GM21529 (cell line): ENCODE results near the gene ZBTB46.

Experiments
- ATAC-seq: cut with Tn5 transposase; IDR thresholded peaks from one replicate; pipeline ENCODE4 v1.9.1; 2021; ENCODE audit not compliant: unreplicated experiment

The ZBTB46 gene

GRCh38 chr20:63839620-63840019 is 8.6 kb upstream of the ZBTB46 start:
- no peak for ATAC-seq

DNA sequence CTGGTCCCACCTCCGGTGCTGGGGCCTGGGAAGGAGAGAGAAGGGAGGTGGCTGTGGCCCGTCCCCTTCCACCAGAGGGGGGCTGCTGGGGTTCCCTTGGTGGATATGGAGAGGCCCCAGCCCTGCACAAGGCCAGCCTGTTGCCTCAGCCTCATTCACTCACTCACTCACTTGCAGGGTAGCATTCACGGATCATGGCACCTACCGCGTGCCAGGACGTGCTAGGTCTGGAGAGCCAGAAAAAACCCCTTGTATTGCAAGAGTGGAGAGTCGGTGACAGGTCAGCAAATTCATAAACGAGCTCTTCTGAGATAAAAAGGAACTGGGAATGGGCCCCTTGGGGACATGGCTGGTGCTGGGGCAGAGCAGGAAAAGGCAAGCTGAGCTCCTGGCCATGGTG is 6.4 kb upstream of the ZBTB46 start:
- ATAC-seq, result no peak

DNA sequence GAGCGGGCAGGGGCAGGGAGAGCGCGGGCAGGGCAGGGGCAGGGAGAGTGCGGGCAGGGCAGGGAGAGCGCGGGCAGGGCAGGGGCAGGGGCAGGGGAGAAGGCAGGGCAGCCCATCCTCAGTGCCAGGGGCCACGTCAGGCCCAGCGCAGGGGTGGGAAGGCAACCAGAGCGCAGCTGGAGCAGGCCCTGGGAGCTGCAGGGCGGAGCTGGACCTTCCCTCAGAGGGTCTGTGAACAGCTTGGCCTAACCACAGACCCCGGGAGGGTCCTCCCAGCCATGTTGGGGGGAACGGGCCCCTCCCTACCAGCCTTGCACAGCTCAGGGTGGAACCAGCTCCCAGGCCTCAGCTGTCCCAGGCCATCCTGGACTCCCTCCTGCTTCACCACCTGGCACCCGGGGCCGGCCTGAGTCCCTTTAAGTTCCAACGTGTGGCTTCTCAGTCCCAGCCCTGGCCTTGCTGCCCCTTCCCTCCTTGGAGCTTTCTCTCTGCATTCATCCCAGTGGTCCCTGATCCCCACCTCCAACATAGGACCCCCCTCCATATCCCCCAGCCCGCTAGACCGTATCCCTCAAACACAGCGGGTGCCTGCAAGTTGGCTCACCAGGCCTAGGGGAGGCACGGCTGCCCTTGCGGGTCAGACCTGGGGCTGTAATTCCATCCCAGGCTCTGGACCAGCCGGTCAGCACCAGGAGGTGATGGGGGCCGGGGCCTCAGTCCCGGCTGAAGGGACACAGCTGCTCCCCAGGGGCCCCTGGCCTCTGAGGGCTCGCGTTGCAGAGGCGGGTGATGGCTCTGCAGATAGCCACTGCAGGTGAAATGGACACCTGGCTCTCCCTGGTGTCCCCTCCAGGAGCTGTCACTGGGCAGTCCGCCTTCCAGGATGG is 5.6 kb upstream of the ZBTB46 start:
- ATAC-seq, result no peak

GRCh38 chr20:63835021-63835858 is 4.2 kb upstream of the ZBTB46 start:
- ATAC-seq, result no peak

DNA sequence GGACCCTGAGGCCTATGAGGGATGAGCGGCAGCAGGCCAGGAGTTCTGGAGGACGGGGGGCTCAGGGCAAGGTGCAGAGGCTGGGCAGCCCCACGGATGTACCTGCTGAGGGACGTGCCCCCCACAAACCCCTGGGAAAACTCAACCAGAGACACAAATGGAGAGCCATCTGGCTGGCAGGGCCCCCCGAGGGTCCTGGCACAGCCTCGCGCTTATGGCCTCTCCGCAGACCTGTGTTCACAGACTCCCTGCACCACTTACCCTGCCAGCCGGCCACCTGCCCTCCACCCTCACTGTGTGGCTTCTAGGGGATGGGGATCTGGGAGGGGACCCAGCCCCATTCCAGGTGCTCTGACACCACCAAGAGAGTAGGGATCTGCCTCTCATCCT is 3.4 kb upstream of the ZBTB46 start:
- no peak for ATAC-seq

- no peak for ATAC-seq
Measured at GRCh38 chr20:63833776-63834490, 2.9 kb upstream of the ZBTB46 start.

DNA sequence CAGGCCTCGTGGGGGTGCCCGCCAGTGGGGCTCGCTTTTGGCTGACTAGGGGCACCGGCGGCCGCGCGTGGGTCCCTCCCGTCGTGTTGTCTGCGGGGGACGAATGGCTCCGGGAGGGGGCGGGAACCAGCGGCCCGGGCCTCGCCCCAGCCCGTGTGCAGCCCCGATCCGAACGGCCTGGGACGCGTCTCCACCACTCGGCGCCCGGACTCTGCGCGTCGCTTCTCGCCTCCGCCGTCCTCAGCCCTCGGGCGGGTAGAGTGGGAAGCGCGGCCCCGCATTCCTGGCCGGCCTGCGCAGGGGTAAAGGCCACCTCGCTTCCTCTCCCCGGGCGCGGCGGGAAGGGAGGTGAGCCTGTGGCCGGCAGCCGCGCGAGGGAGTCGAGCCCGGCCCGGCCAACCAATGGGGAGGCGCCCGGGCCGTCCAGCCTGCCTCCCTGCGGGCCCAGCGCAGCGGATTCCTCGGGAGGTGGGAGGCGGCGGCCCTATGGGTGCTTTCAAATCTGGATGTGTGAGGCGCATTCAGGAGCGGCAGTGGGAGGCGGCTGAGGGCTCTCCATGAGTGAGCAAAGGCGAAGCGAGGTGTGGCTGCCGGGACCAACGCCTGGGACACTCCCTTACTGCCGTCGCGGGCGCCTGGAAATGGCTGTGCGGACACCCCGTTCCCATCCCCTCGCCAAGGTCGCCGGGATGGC is 1.1 kb upstream of the ZBTB46 start:
- ATAC-seq, result no peak

GRCh38 chr20:63831646-63831992 is 555 bp upstream of the ZBTB46 start:
- ATAC-seq, result no peak

DNA sequence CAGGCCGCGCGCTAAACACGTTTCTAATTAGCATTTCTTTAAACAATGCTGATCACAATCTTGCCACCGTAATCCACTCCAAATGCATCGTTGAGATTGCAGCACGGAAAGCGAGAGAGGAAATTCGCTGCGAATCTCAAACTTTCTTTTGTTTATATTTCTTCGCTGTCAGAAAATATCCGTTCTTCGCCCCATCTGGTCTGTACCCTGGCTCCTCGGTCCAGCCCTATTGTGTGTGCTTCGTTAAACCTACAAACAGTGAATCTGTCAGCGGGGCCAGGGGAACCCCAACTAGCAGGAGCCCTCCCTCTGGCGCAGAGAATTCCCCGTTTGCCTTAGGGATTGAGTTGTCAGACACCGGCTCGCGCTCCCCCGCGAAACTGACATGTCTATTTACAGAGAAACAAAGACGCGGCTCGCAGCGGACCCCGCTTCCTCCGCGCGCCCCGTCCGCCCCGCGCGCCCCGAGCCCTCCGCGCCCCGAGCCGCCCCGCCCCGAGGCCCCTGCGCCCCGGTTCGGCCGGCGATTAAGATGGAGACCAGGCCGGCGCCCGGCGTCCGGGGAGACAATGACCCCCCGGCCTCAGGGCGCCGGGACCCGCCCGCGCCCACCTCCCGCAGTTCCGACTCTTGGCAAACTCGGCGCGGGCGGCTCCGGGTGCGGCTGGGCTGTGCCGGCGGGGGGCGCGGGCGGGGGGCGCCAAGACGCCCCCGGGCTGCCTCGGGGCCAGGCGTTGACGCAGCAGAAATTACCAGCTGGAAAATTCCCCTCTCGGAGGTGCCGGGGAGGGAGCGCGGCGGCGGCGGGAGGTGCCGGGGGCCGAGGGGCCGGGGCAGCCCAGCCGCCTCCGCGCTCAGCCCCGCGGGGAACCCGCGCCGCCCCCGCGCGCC is 874 bp downstream of the ZBTB46 start:
- no peak for ATAC-seq

- ATAC-seq, result no peak
Measured at GRCh38 chr20:63829603-63829944, 1.5 kb downstream of the ZBTB46 start.

DNA sequence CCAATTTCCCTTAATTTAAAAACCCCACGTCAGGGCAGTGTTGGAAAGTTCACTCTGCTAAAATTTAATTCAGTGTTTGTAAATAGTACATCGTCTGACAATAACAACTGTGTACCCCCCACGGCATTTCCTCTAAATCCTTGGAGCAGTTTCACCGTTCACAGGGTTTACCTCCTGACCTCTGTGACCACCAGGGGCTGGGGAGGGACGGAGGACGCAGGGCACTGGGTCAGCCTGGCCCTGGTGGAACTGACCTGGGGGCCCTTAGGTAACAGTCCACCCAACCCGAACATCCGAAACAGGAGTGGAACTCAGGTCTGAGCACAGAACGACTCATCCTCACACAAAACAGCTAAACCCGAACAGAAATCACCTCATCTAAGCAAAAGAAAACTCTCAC is 2.1 kb downstream of the ZBTB46 start:
- ATAC-seq, result no peak

DNA sequence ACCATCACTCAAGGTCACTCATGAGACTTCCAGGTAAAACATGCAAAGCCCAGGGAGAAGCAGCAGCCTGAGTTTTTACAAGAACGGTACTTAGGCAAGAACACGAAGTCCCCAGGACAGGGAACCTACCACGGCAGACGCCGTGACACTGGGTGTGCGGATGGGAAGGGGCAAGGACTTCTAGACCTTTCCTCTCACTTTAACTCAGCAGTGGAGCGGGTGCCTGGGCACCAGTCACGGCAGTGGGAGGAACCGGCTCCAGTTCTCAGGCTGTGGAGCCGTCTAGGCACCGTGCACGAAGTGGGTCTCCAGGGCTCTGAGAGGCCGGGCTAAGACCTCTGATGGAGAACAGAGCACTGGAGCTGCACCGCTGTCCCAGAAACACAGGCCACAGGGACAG is 2.5 kb downstream of the ZBTB46 start:
- no peak for ATAC-seq

DNA sequence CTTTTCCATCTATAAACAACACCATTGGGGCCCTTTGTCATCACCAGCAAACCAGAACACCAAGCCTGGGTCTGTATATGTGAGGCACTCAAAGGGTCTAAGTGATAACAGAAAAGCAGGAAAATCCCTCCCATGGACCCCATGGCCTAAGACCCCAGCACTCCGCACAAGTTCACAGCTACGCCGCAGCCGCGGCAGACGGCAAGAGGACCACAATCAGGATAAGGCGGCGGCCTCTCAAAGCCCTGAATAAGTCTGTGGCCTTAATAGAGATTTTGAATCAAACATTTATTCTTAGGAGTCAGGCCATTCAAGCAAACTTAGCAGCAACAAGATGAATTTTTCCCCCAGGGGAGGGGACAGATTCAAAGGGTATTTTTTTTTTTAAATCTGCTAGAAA is 2.9 kb downstream of the ZBTB46 start:
- no peak for ATAC-seq

DNA sequence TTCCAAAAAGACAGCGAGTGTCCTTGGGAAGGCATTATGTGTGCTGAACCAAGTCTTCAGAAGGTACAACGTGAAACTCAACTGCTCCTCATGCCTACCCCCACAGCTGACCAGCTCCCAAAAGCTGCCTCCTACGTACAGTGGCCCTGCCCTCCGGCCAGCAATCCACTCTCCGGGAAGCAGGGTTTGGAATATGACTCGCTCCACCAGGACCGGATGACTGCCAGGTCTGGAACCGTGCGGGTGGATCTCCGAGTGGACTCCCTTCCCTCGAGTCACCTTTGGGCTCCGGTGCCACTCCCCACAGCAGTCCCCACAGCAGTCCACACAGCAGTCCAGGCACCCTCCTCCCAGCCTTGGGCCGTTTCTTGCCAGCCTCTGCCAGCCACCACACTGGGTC is 4.3 kb downstream of the ZBTB46 start:
- ATAC-seq, result no peak

DNA sequence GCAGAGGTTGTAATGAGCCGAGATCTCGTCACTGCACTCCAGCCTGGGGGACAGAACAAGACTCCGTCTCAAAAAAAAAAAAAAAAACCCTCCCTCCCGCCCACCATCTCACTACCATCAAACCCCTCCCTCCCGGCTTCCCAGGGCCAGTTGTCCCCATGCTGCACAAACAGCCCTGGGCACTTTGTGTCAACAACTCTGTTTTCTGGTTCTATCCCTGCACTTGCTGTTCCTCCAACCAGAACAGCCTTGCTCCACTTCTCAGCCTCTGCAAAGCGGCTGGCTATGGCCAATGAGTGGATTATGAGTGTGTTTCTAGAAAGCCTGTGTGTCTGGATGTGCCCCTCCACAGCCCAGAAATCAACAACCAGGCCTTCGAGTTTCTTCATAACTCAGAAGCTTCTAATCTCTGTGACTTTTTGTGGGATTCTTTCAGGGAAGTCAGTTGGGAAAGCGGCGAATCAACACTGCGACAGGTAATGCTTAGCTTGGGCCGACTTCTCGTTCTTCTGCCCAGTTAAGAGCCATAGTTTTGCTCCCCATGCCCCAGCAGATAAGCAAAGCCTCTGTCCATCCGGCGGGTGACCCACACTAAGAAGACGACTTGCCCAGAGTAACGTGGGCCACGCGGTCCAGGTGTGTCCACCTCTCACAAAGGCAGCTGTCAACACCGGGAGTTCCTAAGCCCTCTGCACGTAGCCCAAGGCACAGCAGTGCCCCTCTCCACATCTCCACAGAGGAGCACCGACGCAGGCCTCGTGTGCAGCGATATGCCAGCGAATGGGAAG is 5.5 kb downstream of the ZBTB46 start:
- ATAC-seq, result no peak

GRCh38 chr20:63823691-63824311 is 7.3 kb downstream of the ZBTB46 start:
- no peak for ATAC-seq

- no peak for ATAC-seq
Measured at GRCh38 chr20:63822276-63822696, 8.8 kb downstream of the ZBTB46 start.

GRCh38 chr20:63821811-63822210 is 9.3 kb downstream of the ZBTB46 start:
- ATAC-seq, result no peak
